ENCODE data around the gene OAS3. TPM values are rescaled to one million over a fixed set of nuclear protein-coding genes. Genes with fewer than 3 reads are reported as not detected.

OAS3 gene
- total and polyA plus RNA-seq, 9 of the 15 experiments (the other 6 are each of a cell fraction or from before 2014, with no cell fraction given): 0.21 to 2.0 (median 0.83) TPM

DNA sequence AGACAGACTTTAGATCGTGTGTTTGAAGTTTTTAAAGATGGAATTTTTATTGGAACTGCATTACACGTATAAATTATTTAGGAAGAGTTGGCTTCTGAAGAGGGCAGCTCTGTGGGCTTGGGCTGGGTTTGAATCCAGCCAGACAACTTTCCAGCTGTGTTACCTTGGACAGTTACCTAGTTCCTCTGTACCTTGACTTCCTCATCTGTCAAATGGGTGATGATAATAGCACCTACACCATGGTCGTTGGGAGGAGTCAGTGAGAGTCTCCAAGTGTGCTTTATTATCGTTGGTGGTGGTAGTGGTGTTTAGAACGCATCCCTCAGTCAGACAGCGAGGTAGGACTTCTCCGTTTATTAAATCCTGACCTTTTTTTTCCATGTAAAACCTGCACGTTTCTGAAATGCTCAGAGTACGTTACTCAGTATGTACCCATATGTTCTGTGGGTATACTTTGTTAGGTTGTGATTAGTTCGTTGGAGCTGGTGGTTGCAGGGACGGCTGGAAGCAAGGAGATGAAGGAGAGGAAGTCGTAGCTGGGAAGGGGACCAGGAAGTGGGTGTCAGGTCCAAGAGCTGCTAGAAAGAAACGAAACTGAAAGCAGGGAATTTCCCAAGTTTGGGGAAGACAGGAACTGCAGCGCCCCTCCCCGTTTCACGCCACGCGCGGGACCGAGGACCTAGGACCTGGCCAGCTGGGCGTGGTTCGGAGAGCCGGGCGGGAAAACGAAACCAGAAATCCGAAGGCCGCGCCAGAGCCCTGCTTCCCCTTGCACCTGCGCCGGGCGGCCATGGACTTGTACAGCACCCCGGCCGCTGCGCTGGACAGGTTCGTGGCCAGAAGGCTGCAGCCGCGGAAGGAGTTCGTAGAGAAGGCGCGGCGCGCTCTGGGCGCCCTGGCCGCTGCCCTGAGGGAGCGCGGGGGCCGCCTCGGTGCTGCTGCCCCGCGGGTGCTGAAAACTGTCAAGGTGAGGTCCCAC lies at the start of gene OAS3 (continued):
- TF ChIP-seq, protein P1, sequence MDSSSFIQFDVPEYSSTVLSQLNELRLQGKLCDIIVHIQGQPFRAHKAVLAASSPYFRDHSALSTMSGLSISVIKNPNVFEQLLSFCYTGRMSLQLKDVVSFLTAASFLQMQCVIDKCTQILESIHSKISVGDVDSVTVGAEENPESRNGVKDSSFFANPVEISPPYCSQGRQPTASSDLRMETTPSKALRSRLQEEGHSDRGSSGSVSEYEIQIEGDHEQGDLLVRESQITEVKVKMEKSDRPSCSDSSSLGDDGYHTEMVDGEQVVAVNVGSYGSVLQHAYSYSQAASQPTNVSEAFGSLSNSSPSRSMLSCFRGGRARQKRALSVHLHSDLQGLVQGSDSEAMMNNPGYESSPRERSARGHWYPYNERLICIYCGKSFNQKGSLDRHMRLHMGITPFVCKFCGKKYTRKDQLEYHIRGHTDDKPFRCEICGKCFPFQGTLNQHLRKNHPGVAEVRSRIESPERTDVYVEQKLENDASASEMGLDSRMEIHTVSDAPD (CRISPR knock-in tag; IDR thresholded peaks at IDR 0.05): no peak
- TF ChIP-seq, protein P2, sequence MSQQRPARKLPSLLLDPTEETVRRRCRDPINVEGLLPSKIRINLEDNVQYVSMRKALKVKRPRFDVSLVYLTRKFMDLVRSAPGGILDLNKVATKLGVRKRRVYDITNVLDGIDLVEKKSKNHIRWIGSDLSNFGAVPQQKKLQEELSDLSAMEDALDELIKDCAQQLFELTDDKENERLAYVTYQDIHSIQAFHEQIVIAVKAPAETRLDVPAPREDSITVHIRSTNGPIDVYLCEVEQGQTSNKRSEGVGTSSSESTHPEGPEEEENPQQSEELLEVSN (IDR thresholded peaks at IDR 0.05; ENCODE audit: borderline replicate concordance in 1 of 2, extremely low read depth in 1 of 2, insufficient read depth in 1 of 2, insufficient read length in 1 of 2, low read depth in 1 of 2, low read length in 1 of 2, poor library complexity in 1 of 2, severe bottlenecking in 1 of 2): peak; percentile 62 to 88
- TF ChIP-seq SRSF9 (IDR thresholded peaks at IDR 0.05; ENCODE audit: borderline replicate concordance, low read depth, low read length) (no peak), POLR2G (IDR thresholded peaks at IDR 0.05; ENCODE audit: low read depth, low read length) (peak; percentile 67), FOXM1 (IDR thresholded peaks at IDR 0.05; ENCODE audit: low read depth) (peak; percentile 63), FOXM1 (CRISPR knock-in tag; IDR thresholded peaks at IDR 0.05; ENCODE audit: low read depth) (no peak), RHOXF2B (CRISPR knock-in tag; conservative IDR thresholded peaks at IDR 0.05) (no peak), E2F3 (CRISPR knock-in tag; IDR thresholded peaks at IDR 0.05) (peak; percentile 81)
- TF ChIP-seq, protein P3, sequence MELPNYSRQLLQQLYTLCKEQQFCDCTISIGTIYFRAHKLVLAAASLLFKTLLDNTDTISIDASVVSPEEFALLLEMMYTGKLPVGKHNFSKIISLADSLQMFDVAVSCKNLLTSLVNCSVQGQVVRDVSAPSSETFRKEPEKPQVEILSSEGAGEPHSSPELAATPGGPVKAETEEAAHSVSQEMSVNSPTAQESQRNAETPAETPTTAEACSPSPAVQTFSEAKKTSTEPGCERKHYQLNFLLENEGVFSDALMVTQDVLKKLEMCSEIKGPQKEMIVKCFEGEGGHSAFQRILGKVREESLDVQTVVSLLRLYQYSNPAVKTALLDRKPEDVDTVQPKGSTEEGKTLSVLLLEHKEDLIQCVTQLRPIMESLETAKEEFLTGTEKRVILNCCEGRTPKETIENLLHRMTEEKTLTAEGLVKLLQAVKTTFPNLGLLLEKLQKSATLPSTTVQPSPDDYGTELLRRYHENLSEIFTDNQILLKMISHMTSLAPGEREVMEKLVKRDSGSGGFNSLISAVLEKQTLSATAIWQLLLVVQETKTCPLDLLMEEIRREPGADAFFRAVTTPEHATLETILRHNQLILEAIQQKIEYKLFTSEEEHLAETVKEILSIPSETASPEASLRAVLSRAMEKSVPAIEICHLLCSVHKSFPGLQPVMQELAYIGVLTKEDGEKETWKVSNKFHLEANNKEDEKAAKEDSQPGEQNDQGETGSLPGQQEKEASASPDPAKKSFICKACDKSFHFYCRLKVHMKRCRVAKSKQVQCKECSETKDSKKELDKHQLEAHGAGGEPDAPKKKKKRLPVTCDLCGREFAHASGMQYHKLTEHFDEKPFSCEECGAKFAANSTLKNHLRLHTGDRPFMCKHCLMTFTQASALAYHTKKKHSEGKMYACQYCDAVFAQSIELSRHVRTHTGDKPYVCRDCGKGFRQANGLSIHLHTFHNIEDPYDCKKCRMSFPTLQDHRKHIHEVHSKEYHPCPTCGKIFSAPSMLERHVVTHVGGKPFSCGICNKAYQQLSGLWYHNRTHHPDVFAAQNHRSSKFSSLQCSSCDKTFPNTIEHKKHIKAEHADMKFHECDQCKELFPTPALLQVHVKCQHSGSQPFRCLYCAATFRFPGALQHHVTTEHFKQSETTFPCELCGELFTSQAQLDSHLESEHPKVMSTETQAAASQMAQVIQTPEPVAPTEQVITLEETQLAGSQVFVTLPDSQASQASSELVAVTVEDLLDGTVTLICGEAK (IDR thresholded peaks at IDR 0.05): peak; percentile 78
- TF ChIP-seq, protein P3 (CRISPR knock-in tag; IDR thresholded peaks at IDR 0.05): no peak
- TF ChIP-seq, protein P4, sequence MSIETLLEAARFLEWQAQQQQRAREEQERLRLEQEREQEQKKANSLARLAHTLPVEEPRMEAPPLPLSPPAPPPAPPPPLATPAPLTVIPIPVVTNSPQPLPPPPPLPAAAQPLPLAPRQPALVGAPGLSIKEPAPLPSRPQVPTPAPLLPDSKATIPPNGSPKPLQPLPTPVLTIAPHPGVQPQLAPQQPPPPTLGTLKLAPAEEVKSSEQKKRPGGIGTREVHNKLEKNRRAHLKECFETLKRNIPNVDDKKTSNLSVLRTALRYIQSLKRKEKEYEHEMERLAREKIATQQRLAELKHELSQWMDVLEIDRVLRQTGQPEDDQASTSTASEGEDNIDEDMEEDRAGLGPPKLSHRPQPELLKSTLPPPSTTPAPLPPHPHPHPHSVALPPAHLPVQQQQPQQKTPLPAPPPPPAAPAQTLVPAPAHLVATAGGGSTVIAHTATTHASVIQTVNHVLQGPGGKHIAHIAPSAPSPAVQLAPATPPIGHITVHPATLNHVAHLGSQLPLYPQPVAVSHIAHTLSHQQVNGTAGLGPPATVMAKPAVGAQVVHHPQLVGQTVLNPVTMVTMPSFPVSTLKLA (conservative IDR thresholded peaks at IDR 0.05): peak in 1 of 2 experiments; percentile 63; a peak in 1 of 4 replicates
